Left ventricle myocardium inferior (tissue), 1 donor: ENCODE data around the gene AK6. TPM values are rescaled to one million over a fixed set of nuclear protein-coding genes. Genes with fewer than 3 reads are reported as not detected.
A peak's percentile ranks its signal among the peaks of the same experiment; 100 is the strongest.
"Not testable (repeated sequence)": the region's sequence is repeated elsewhere in the genome, so short reads cannot be mapped to it uniquely, and the experiment has no call there.

Source experiments
- DNase-seq: peaks from one replicate; pipeline ENCODE4 v3.0.0-alpha.2; 2020
- H3K27ac ChIP-seq: fragments of 200-600 bp; replicated peaks from 2 replicates; pipeline ENCODE4 v1.8.0; 2021
- H3K27me3 ChIP-seq: fragments of 200-600 bp; 2 replicates; pipeline ENCODE4 v1.8.0; 2021; ENCODE audit warnings: low read depth
- H3K36me3 ChIP-seq: fragments of 200-600 bp; 2 replicates; pipeline ENCODE4 v1.8.0; 2021
- H3K4me1 ChIP-seq: fragments of 200-600 bp; 2 replicates; pipeline ENCODE4 v1.8.0; 2021
- H3K4me3 ChIP-seq: fragments of 200-600 bp; 2 replicates; pipeline ENCODE4 v1.8.0; 2021; ENCODE audit warnings: mild to moderate bottlenecking, moderate library complexity
- H3K9me3 ChIP-seq: fragments of 200-600 bp; replicated peaks from 2 replicates; pipeline ENCODE4 v1.8.0; 2021
- CTCF ChIP-seq: fragments of 200-600 bp; IDR thresholded peaks from 2 replicates; pipeline ENCODE4 v1.8.0; 2021; ENCODE audit warnings: antibody characterized with exemption, mild to moderate bottlenecking, borderline replicate concordance
- intact Hi-C: fragments of 100-400 bp; cut with micrococcal nuclease; formaldehyde crosslinking; loops from one replicate; pipeline ENCODE4 v1.11.0; 2022
- total RNA-seq: library from RNA; stranded (reverse); fragmentation: NEBNext Ultra II Directional; extraction: Animal tissue kit (Norgen Biotek cat#: 25700); gene quantifications from one replicate; pipeline ENCODE4 v1.2.1, GENCODE V29; 2021
- donor health status: DM: no; HTN: yes; CAD: no; lungs with severe emphysema.

Gene AK6
- total RNA-seq, 1 donor from 2014 or later = 39.4 TPM

GRCh38 chr5:69414885-69415583 is 45.7 kb upstream of the AK6 start, which contains the start of gene MARVELD2:
TSS of gene MARVELD2 (plus strand) at chr5:69415116. CDS start at chr5:69419386, 4,270 bp downstream.
- Histone ChIP-seq H3K27me3 (no peaks in the 10 kb centered on the region), H3K36me3 (peaks cover 51% of the 10 kb centered on the region), H3K4me1 (peaks cover 12% of the 10 kb centered on the region), H3K27ac (no peak within 1 kb of the TSS), H3K9me3 (no peaks in the 10 kb centered on the region), H3K4me3 (peak within 1 kb of the TSS; percentile 74)
- TF ChIP-seq CTCF = peak; percentile 44
- intact Hi-C loops = no loop called here
- DNase-seq = peak; percentile 63

- no peak for TF ChIP-seq CTCF
- H3K4me3 ChIP-seq = no peak overlapping the region
- intact Hi-C loops = no loop called here
- no peak for DNase-seq
- H3K4me1 ChIP-seq = no peaks in the 10 kb centered on the region
- H3K27ac ChIP-seq = no peak overlapping the region
- H3K36me3 ChIP-seq = peaks cover 89% of the 10 kb centered on the region
- H3K27me3 ChIP-seq = no peaks in the 10 kb centered on the region
- H3K9me3 ChIP-seq = peaks cover 4% of the 10 kb centered on the region
Measured at GRCh38 chr5:69404659-69405330, 35.5 kb upstream of the AK6 start.

GRCh38 chr5:69378376-69378775 is 9.1 kb upstream of the AK6 start:
- no peaks in the 10 kb centered on the region for H3K9me3 ChIP-seq
- no peaks in the 10 kb centered on the region for H3K27me3 ChIP-seq
- H3K4me1 ChIP-seq = no peaks in the 10 kb centered on the region
- no peak for DNase-seq
- intact Hi-C loops = no loop called here
- peaks cover 82% of the 10 kb centered on the region for H3K36me3 ChIP-seq
- no peak overlapping the region for H3K27ac ChIP-seq
- TF ChIP-seq CTCF = no peak
- H3K4me3 ChIP-seq = no peak overlapping the region

DNA sequence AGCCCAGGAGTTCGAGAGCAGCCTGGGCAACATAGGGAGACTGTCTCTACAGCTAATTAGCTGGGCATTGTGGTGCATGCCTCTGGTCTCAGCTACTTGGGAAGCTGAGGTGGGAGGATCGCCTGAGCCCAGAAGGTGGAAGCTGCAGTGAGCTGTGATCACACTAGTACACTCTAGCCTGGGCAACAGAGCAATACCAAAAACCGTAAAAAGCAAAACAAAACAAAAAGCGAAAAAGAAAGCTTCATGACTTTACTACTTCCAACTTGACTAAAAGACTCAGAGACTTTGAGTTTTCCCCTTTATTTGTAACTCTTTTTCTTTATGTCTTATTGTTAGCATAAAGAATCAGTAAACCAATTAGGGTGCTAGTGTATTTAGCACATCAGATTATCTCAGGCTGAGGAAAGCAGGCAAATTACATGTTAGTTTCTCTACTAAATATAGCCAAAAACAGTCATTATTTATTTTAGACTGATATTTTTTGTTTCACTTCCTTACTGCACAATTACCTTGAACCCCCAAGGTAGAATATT is 5.7 kb upstream of the AK6 start:
- peaks cover 49% of the 10 kb centered on the region for H3K36me3 ChIP-seq
- intact Hi-C loops = no loop called here
- no peak for DNase-seq
- no peaks in the 10 kb centered on the region for H3K27me3 ChIP-seq
- no peak for TF ChIP-seq CTCF
- no peak overlapping the region for H3K4me3 ChIP-seq
- H3K4me1 ChIP-seq = peaks cover 22% of the 10 kb centered on the region
- no peaks in the 10 kb centered on the region for H3K9me3 ChIP-seq
- no peak overlapping the region for H3K27ac ChIP-seq

- intact Hi-C loops = no loop called here
- H3K9me3 ChIP-seq = no peaks in the 10 kb centered on the region
- H3K4me1 ChIP-seq = peaks cover 46% of the 10 kb centered on the region
- H3K4me3 ChIP-seq = no peak overlapping the region
- no peak for DNase-seq
- peaks cover 27% of the 10 kb centered on the region for H3K36me3 ChIP-seq
- TF ChIP-seq CTCF = no peak
- H3K27ac ChIP-seq = no peak overlapping the region
- no peaks in the 10 kb centered on the region for H3K27me3 ChIP-seq
Measured at GRCh38 chr5:69372394-69372793, 3.1 kb upstream of the AK6 start.

DNA sequence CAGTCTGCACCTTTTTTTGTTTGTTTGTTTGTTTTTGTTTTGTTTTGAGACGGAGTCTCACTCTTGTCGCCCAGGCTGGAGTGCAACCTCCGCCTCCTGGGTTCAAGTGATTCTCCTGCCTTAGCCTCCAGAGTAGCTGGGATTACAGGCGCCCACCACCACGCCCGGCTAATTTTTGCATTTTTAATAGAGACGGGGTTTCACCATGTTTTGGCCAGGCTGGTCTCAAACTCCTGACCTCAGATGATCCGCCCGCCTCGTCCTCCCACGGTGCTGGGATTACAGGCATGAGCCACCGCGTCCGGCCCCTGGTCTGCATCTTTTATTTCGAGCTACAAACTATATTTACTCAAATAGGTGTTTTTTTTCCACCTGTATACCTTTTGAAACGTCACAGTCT is 1.0 kb upstream of the AK6 start:
- DNase-seq, intact Hi-C loops, H3K9me3 ChIP-seq, H3K27me3 ChIP-seq: not testable (repeated sequence)
- peaks cover 30% of the 10 kb centered on the region for H3K36me3 ChIP-seq
- H3K27ac ChIP-seq = peak overlapping the region; percentile 97
- peaks cover 49% of the 10 kb centered on the region for H3K4me1 ChIP-seq
- H3K4me3 ChIP-seq = peak overlapping the region; percentile 89
